WTC11 (cell line): Measurements from ENCODE around the gene KCNH3. TPM values are rescaled to one million over a fixed set of nuclear protein-coding genes. Genes with fewer than 3 reads are reported as not detected.

Experiments
- ATAC-seq: fragments of 200-7000 bp; cut with Tn5 transposase; 2 replicates; pipeline ENCODE4 v1.10.0; 2021; ENCODE audit warnings: mild to moderate bottlenecking, moderate library complexity
- CTCF ChIA-PET: fragments of 300-600 bp; sonication (Branson Sonifier 250); formaldehyde crosslinking; loops from one replicate; lab custom pipeline; 2021; ENCODE audit warnings: antibody characterized with exemption; lab: Charles Lee
- POLR2A ChIA-PET: fragments of 350-600 bp; sonication (Branson Sonifier 250); formaldehyde crosslinking; loops from one replicate; lab custom pipeline; 2021; ENCODE audit warnings: antibody characterized with exemption; lab: Charles Lee
- DNase-seq: peaks from one replicate; pipeline ENCODE4 v3.0.0; 2021; ENCODE audit warnings: low spot score
- H3K27ac Mint-ChIP-seq: 2 replicates; pipeline ENCODE4 v1.8.0; 2021; ENCODE audit warnings: mixed read lengths
- H3K27me3 Mint-ChIP-seq: 2 replicates; pipeline ENCODE4 v1.8.0; 2021; ENCODE audit warnings: low read depth, mild to moderate bottlenecking, moderate library complexity, mixed read lengths
- H3K36me3 Mint-ChIP-seq: 2 replicates; pipeline ENCODE4 v1.8.0; 2021; ENCODE audit warnings: mixed read lengths
- H3K4me1 Mint-ChIP-seq: 2 replicates; pipeline ENCODE4 v1.8.0; 2022; ENCODE audit warnings: mixed read lengths
- H3K4me3 Mint-ChIP-seq: 2 replicates; pipeline ENCODE4 v1.8.0; 2021; ENCODE audit warnings: mild to moderate bottlenecking, moderate library complexity, mixed read lengths
- H3K9me3 Mint-ChIP-seq: 2 replicates; pipeline ENCODE4 v1.8.0; 2021; ENCODE audit warnings: mixed read lengths
- ATF1 ChIP-seq: sonication (generic); formaldehyde crosslinking; IDR thresholded peaks from 2 replicates; pipeline ENCODE4 v1.8.1; 2023; ENCODE audit warnings: mild to moderate bottlenecking, moderate library complexity, missing genetic modification reagents
- CBFB ChIP-seq: sonication (generic); formaldehyde crosslinking; IDR thresholded peaks from 2 replicates; pipeline ENCODE4 v1.8.1; 2022; ENCODE audit warnings: mild to moderate bottlenecking, low read depth, missing genetic modification reagents
- CREB1 ChIP-seq: sonication (generic); formaldehyde crosslinking; IDR thresholded peaks from 2 replicates; pipeline ENCODE4 v1.8.0; 2023; ENCODE audit warnings: mild to moderate bottlenecking, missing genetic modification reagents
- EMX1 ChIP-seq: fragments of 250-450 bp; sonication (Bioruptor Pico); IDR thresholded peaks from 2 replicates; pipeline ENCODE4 v1.8.0; 2021; ENCODE audit warnings: mild to moderate bottlenecking
- FOXJ3 ChIP-seq: sonication (generic); formaldehyde crosslinking; IDR thresholded peaks from 2 replicates; pipeline ENCODE4 v1.9.0; 2021; ENCODE audit warnings: missing genetic modification reagents, mild to moderate bottlenecking, borderline replicate concordance
- MYBL2 ChIP-seq: sonication (generic); formaldehyde crosslinking; IDR thresholded peaks from 2 replicates; pipeline ENCODE4 v1.8.1; 2023; ENCODE audit warnings: mild to moderate bottlenecking, moderate library complexity, missing genetic modification reagents
- NR2C2 ChIP-seq: sonication (generic); formaldehyde crosslinking; IDR thresholded peaks from 2 replicates; pipeline ENCODE4 v1.8.0; 2022; ENCODE audit warnings: mild to moderate bottlenecking, missing genetic modification reagents
- NR3C1 ChIP-seq: sonication (generic); formaldehyde crosslinking; conservative IDR thresholded peaks from 2 replicates; pipeline ENCODE4 v1.8.1; 2023; ENCODE audit warnings: low read depth, mild to moderate bottlenecking, missing genetic modification reagents
- OVOL2 ChIP-seq: fragments of 250-450 bp; sonication (Bioruptor Pico); IDR thresholded peaks from 2 replicates; pipeline ENCODE4 v1.9.0; 2021; ENCODE audit warnings: mild to moderate bottlenecking, borderline replicate concordance
- SMAD4 ChIP-seq: sonication (generic); formaldehyde crosslinking; IDR thresholded peaks from 2 replicates; pipeline ENCODE4 v1.8.0; 2022; ENCODE audit warnings: mild to moderate bottlenecking, missing genetic modification reagents
- ZNF138 ChIP-seq: sonication (generic); formaldehyde crosslinking; conservative IDR thresholded peaks from 2 replicates; pipeline ENCODE4 v1.8.1; 2022; ENCODE audit warnings: mild to moderate bottlenecking, moderate library complexity, missing genetic modification reagents
- ZNF232 ChIP-seq: sonication (generic); formaldehyde crosslinking; IDR thresholded peaks from 2 replicates; pipeline ENCODE4 v1.8.0; 2022; ENCODE audit warnings: mild to moderate bottlenecking, missing genetic modification reagents
- total RNA-seq: library from RNA; stranded (reverse); gene quantifications from 3 replicates; pipeline ENCODE4 v1.2.3, GENCODE V29; 2021
- TF ChIP-seq, protein P1 (sequence below): sonication (generic); formaldehyde crosslinking; conservative IDR thresholded peaks from 2 replicates; pipeline ENCODE4 v1.8.1; 2023; ENCODE audit warnings: mild to moderate bottlenecking, low read depth, missing genetic modification reagents, moderate library complexity
- TF ChIP-seq, protein P2 (sequence below): sonication (generic); formaldehyde crosslinking; IDR thresholded peaks from 2 replicates; pipeline ENCODE4 v1.8.1; 2023; ENCODE audit warnings: mild to moderate bottlenecking, missing genetic modification reagents, moderate library complexity
- TF ChIP-seq, protein P3 (sequence below): sonication (generic); formaldehyde crosslinking; IDR thresholded peaks from 2 replicates; pipeline ENCODE4 v1.8.0; 2022; ENCODE audit warnings: mild to moderate bottlenecking, missing genetic modification reagents
- TF ChIP-seq, protein P4 (sequence below): sonication (generic); formaldehyde crosslinking; IDR thresholded peaks from 2 replicates; pipeline ENCODE4 v1.8.0; 2023; ENCODE audit warnings: mild to moderate bottlenecking, missing genetic modification reagents
- TF ChIP-seq, protein P5 (sequence below): fragments of 250-450 bp; sonication (Bioruptor Pico); IDR thresholded peaks from 2 replicates; pipeline ENCODE4 v1.8.0; 2021; ENCODE audit warnings: mild to moderate bottlenecking
- TF ChIP-seq, protein P6 (sequence below): sonication (generic); formaldehyde crosslinking; IDR thresholded peaks from 2 replicates; pipeline ENCODE4 v1.8.0; 2023; ENCODE audit warnings: missing genetic modification reagents
- TF ChIP-seq, protein P7 (sequence below): sonication (generic); formaldehyde crosslinking; IDR thresholded peaks from 2 replicates; pipeline ENCODE4 v1.8.1; 2023; ENCODE audit warnings: mild to moderate bottlenecking, moderate library complexity, missing genetic modification reagents
- TF ChIP-seq, protein P8 (sequence below): sonication (generic); formaldehyde crosslinking; IDR thresholded peaks from 2 replicates; pipeline ENCODE4 v1.8.1; 2022; ENCODE audit warnings: mild to moderate bottlenecking, missing genetic modification reagents, moderate library complexity, borderline replicate concordance

Gene KCNH3
- total RNA-seq, 1 experiment from 2014 or later = 0.44 TPM

DNA sequence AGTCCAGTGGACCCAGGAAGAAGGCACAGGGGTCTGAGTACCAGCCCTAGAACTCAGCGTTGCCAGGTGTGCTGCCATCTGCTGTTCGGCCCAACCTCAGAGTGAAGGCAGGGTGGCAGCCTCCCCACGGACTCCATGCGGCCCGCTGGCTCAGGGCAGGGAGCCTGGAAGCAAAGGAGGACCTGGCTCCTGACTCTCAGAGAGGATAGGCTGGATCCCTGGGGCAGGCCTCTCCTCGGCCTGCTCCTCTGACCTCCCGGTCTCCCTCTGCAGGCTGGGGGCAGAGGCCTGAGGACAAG lies 19.0 kb downstream of the KCNH3 start (continued):
- TF ChIP-seq, protein P1, sequence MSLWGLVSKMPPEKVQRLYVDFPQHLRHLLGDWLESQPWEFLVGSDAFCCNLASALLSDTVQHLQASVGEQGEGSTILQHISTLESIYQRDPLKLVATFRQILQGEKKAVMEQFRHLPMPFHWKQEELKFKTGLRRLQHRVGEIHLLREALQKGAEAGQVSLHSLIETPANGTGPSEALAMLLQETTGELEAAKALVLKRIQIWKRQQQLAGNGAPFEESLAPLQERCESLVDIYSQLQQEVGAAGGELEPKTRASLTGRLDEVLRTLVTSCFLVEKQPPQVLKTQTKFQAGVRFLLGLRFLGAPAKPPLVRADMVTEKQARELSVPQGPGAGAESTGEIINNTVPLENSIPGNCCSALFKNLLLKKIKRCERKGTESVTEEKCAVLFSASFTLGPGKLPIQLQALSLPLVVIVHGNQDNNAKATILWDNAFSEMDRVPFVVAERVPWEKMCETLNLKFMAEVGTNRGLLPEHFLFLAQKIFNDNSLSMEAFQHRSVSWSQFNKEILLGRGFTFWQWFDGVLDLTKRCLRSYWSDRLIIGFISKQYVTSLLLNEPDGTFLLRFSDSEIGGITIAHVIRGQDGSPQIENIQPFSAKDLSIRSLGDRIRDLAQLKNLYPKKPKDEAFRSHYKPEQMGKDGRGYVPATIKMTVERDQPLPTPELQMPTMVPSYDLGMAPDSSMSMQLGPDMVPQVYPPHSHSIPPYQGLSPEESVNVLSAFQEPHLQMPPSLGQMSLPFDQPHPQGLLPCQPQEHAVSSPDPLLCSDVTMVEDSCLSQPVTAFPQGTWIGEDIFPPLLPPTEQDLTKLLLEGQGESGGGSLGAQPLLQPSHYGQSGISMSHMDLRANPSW (CRISPR knock-in tag) = no peak
- no peak for TF ChIP-seq ZNF232
- TF ChIP-seq, protein P2, sequence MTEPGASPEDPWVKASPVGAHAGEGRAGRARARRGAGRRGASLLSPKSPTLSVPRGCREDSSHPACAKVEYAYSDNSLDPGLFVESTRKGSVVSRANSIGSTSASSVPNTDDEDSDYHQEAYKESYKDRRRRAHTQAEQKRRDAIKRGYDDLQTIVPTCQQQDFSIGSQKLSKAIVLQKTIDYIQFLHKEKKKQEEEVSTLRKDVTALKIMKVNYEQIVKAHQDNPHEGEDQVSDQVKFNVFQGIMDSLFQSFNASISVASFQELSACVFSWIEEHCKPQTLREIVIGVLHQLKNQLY (CRISPR knock-in tag) = no peak
- no peak for TF ChIP-seq OVOL2
- TF ChIP-seq, protein P3, sequence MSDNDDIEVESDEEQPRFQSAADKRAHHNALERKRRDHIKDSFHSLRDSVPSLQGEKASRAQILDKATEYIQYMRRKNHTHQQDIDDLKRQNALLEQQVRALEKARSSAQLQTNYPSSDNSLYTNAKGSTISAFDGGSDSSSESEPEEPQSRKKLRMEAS (CRISPR knock-in tag) = no peak
- TF ChIP-seq NR3C1 = no peak
- TF ChIP-seq, protein P4, sequence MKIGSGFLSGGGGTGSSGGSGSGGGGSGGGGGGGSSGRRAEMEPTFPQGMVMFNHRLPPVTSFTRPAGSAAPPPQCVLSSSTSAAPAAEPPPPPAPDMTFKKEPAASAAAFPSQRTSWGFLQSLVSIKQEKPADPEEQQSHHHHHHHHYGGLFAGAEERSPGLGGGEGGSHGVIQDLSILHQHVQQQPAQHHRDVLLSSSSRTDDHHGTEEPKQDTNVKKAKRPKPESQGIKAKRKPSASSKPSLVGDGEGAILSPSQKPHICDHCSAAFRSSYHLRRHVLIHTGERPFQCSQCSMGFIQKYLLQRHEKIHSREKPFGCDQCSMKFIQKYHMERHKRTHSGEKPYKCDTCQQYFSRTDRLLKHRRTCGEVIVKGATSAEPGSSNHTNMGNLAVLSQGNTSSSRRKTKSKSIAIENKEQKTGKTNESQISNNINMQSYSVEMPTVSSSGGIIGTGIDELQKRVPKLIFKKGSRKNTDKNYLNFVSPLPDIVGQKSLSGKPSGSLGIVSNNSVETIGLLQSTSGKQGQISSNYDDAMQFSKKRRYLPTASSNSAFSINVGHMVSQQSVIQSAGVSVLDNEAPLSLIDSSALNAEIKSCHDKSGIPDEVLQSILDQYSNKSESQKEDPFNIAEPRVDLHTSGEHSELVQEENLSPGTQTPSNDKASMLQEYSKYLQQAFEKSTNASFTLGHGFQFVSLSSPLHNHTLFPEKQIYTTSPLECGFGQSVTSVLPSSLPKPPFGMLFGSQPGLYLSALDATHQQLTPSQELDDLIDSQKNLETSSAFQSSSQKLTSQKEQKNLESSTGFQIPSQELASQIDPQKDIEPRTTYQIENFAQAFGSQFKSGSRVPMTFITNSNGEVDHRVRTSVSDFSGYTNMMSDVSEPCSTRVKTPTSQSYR (CRISPR knock-in tag) = no peak
- TF ChIP-seq, protein P5, sequence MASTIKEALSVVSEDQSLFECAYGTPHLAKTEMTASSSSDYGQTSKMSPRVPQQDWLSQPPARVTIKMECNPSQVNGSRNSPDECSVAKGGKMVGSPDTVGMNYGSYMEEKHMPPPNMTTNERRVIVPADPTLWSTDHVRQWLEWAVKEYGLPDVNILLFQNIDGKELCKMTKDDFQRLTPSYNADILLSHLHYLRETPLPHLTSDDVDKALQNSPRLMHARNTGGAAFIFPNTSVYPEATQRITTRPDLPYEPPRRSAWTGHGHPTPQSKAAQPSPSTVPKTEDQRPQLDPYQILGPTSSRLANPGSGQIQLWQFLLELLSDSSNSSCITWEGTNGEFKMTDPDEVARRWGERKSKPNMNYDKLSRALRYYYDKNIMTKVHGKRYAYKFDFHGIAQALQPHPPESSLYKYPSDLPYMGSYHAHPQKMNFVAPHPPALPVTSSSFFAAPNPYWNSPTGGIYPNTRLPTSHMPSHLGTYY (CRISPR knock-in tag) = no peak
- no peak for TF ChIP-seq SMAD4 (CRISPR knock-in tag)
- TF ChIP-seq EMX1 (CRISPR knock-in tag) = no peak
- no peak for TF ChIP-seq NR2C2 (CRISPR knock-in tag)
- TF ChIP-seq, protein P6, sequence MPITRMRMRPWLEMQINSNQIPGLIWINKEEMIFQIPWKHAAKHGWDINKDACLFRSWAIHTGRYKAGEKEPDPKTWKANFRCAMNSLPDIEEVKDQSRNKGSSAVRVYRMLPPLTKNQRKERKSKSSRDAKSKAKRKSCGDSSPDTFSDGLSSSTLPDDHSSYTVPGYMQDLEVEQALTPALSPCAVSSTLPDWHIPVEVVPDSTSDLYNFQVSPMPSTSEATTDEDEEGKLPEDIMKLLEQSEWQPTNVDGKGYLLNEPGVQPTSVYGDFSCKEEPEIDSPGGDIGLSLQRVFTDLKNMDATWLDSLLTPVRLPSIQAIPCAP (CRISPR knock-in tag) = no peak

DNA sequence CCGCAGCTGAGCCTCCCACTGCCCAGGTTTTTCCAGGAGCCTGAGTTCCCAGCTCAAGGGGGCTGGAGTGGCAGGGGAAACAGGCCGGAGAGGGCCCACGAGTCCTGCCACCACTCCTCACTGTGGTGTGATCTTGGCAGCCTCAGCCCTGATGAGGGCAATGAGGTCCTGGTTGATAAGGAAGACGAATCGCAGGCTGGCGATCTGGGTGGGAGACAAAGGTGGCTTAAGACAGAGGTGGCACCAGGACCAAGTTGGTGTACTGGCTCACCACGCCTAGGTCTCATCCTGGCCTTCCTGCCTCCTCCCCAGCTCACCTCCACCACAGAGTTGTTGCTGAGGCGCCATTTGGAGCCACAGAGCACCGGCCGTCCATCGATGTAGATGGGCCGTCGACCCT lies 19.7 kb downstream of the KCNH3 start:
- no peaks in the 10 kb centered on the region for H3K4me1 Mint-ChIP-seq
- H3K4me3 Mint-ChIP-seq = no peak overlapping the region
- H3K36me3 Mint-ChIP-seq = peaks cover 41% of the 10 kb centered on the region
- ChIA-PET POLR2A (no interaction called here), CTCF (interaction anchor here (0.9 to 1.0 kb wide), 2 partner anchors 22 to 274 kb away, joined by 3 read pairs; no protein-coding TSS in a partner anchor)
- H3K9me3 Mint-ChIP-seq = no peaks in the 10 kb centered on the region
- DNase-seq (no peak), ATAC-seq (no peak)
- no peaks in the 10 kb centered on the region for H3K27me3 Mint-ChIP-seq
- no peak overlapping the region for H3K27ac Mint-ChIP-seq
- TF ChIP-seq, protein P7, sequence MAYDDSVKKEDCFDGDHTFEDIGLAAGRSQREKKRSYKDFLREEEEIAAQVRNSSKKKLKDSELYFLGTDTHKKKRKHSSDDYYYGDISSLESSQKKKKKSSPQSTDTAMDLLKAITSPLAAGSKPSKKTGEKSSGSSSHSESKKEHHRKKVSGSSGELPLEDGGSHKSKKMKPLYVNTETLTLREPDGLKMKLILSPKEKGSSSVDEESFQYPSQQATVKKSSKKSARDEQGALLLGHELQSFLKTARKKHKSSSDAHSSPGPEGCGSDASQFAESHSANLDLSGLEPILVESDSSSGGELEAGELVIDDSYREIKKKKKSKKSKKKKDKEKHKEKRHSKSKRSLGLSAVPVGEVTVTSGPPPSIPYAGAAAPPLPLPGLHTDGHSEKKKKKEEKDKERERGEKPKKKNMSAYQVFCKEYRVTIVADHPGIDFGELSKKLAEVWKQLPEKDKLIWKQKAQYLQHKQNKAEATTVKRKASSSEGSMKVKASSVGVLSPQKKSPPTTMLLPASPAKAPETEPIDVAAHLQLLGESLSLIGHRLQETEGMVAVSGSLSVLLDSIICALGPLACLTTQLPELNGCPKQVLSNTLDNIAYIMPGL (CRISPR knock-in tag) = no peak
- TF ChIP-seq ZNF138 (CRISPR knock-in tag) (no peak), MYBL2 (no peak), ATF1 (no peak), FOXJ3 (CRISPR knock-in tag) (no peak), CBFB (no peak), CREB1 (CRISPR knock-in tag) (no peak)
- TF ChIP-seq, protein P8, sequence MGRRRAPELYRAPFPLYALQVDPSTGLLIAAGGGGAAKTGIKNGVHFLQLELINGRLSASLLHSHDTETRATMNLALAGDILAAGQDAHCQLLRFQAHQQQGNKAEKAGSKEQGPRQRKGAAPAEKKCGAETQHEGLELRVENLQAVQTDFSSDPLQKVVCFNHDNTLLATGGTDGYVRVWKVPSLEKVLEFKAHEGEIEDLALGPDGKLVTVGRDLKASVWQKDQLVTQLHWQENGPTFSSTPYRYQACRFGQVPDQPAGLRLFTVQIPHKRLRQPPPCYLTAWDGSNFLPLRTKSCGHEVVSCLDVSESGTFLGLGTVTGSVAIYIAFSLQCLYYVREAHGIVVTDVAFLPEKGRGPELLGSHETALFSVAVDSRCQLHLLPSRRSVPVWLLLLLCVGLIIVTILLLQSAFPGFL (CRISPR knock-in tag) = no peak
- TF ChIP-seq, protein P6 (CRISPR knock-in tag) = no peak
- TF ChIP-seq, protein P3 (CRISPR knock-in tag) = no peak
- TF ChIP-seq, protein P2 (CRISPR knock-in tag) = no peak
